NT2/D1 (cell line): ENCODE results near the gene ECI2.

ENCODE experiments used
- SUZ12 ChIP-seq: IDR thresholded peaks from 2 replicates; pipeline ENCODE4 v1.6.1; 2011; ENCODE audit not compliant: insufficient read length, insufficient read depth; ENCODE audit errors: extremely low read depth
- YY1 ChIP-seq: IDR thresholded peaks from 2 replicates; pipeline ENCODE4 v1.6.1; 2011; ENCODE audit not compliant: insufficient read length, insufficient read depth
- ZNF274 ChIP-seq: IDR thresholded peaks from 2 replicates; pipeline ENCODE4 v1.6.1; 2011; ENCODE audit warnings: mild to moderate bottlenecking, low read depth, low read length

- TF ChIP-seq YY1 (no peak), ZNF274 (no peak), SUZ12 (no peak)
Measured at GRCh38 chr6:4093288-4093687, 42.1 kb downstream of the ECI2 start.
